ENCODE data around the gene EML6.

EML6 gene

GRCh38 chr2:54677476-54678265, 45.8 kb upstream of the EML6 start:
- TF ChIP-seq POLR2AphosphoS5 (IDR thresholded peaks at IDR 0.05; ENCODE audit: low read depth, low read length) (no peak), TAF1 (IDR thresholded peaks at IDR 0.05; ENCODE audit: borderline replicate concordance, insufficient read depth, low read length) (no peak), SIN3A (IDR thresholded peaks at IDR 0.05; ENCODE audit: borderline replicate concordance, insufficient read depth, low read length) (no peak), REST (IDR thresholded peaks at IDR 0.05; ENCODE audit: insufficient read depth in 1 of 2, low read depth in 2 of 2, low read length in 2 of 2) (no peak), FOXP2 (optimal IDR thresholded peaks at IDR 0.05; ENCODE audit: borderline replicate concordance, extremely low read depth, extremely low read length, insufficient read depth) (no peak)

GRCh38 chr2:54678719-54679118, 44.7 kb upstream of the EML6 start:
- TF ChIP-seq FOXP2 (optimal IDR thresholded peaks at IDR 0.05; ENCODE audit: borderline replicate concordance, extremely low read depth, extremely low read length, insufficient read depth): no peak
- TF ChIP-seq TAF1 (IDR thresholded peaks at IDR 0.05; ENCODE audit: borderline replicate concordance, insufficient read depth, low read length): no peak
- TF ChIP-seq SIN3A (IDR thresholded peaks at IDR 0.05; ENCODE audit: borderline replicate concordance, insufficient read depth, low read length): no peak

DNA sequence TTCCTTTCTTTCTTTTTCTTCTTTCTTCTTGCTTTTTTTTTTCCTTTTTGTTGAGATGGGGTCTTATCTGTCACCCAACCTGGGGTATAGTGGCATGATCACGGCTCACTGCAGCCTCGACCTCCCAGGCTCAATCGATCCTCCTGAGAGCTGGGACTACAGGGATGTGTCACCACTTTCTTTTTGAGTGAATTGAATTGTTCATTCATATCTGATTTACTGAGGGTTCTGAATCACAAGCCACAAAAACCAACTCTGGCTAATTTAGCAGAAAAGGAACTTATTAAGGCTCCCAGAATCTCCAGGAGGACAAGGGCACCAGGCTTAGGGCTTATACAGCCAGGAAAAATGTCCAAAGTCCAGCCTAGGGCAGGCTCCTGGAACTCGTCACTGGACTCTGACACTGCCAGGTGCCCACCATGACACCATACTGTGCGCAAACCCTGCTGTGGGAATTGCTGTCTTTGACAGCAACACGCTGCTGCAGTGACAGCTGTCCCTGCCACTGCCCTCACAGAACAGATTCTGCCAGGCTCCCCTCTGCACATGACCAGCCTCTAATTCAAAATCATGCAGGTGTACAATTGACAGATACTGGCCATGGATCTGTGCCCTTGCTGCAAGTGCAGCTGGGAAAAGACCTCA, 42.9 kb upstream of the EML6 start:
- TF ChIP-seq TAF1 (IDR thresholded peaks at IDR 0.05; ENCODE audit: borderline replicate concordance, insufficient read depth, low read length): no peak
- no peak for TF ChIP-seq FOXP2 (optimal IDR thresholded peaks at IDR 0.05; ENCODE audit: borderline replicate concordance, extremely low read depth, extremely low read length, insufficient read depth)
- TF ChIP-seq SIN3A (IDR thresholded peaks at IDR 0.05; ENCODE audit: borderline replicate concordance, insufficient read depth, low read length): no peak

- TF ChIP-seq REST (IDR thresholded peaks at IDR 0.05; ENCODE audit: insufficient read depth in 1 of 2, low read depth in 2 of 2, low read length in 2 of 2) (no peak), TAF1 (IDR thresholded peaks at IDR 0.05; ENCODE audit: borderline replicate concordance, insufficient read depth, low read length) (no peak), SIN3A (IDR thresholded peaks at IDR 0.05; ENCODE audit: borderline replicate concordance, insufficient read depth, low read length) (no peak), POLR2AphosphoS5 (IDR thresholded peaks at IDR 0.05; ENCODE audit: low read depth, low read length) (no peak), FOXP2 (optimal IDR thresholded peaks at IDR 0.05; ENCODE audit: borderline replicate concordance, extremely low read depth, extremely low read length, insufficient read depth) (no peak)
Observed at GRCh38 chr2:54681416-54681815, 42.0 kb upstream of the EML6 start.

DNA sequence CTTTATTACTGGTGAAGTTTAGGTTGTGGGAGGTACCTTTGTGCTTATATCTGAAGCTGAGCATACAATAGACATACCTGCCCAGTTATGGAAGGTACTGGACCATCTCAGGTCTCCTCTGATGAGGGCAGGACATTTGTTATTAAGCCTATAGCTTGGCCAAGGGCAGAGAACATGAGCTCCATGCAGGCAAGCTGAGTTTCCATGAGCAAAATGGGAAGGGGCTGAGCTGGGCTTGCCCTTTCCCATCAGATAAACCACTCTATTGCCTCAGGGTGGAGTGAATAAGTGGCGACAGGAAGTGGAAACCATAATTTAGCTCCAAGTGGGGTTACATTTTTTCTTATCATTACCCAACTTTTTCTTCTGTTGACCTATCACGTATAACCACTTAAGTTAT, 39.9 kb upstream of the EML6 start:
- TF ChIP-seq SIN3A (IDR thresholded peaks at IDR 0.05; ENCODE audit: borderline replicate concordance, insufficient read depth, low read length) (no peak), REST (IDR thresholded peaks at IDR 0.05; ENCODE audit: insufficient read depth in 1 of 2, low read depth in 2 of 2, low read length in 2 of 2) (no peak), TAF1 (IDR thresholded peaks at IDR 0.05; ENCODE audit: borderline replicate concordance, insufficient read depth, low read length) (no peak), POLR2AphosphoS5 (IDR thresholded peaks at IDR 0.05; ENCODE audit: low read depth, low read length) (no peak), FOXP2 (optimal IDR thresholded peaks at IDR 0.05; ENCODE audit: borderline replicate concordance, extremely low read depth, extremely low read length, insufficient read depth) (no peak)
